HCT116 (cell line): ENCODE data around the gene LIN7B. TPM values are rescaled to one million over a fixed set of nuclear protein-coding genes. Genes with fewer than 3 reads are reported as not detected.

Experiments used
- ATAC-seq: fragments of 200-7000 bp; cut with Tn5 transposase; 2 replicates; pipeline ENCODE4 v1.9.1; 2020; ENCODE audit warnings: mild to moderate bottlenecking, moderate library complexity
- BruUV-seq: library from RNA; stranded (reverse); fragments of 400-500 nt; replicated peaks from 2 replicates; lab custom pipeline; 2021; lab: Mats Ljungman, UMichigan
- CTCF ChIA-PET: fragments of 300-600 bp; sonication (Branson Sonifier 250); formaldehyde crosslinking; loops from one replicate; lab custom pipeline; 2021; ENCODE audit warnings: antibody characterized with exemption; lab: Charles Lee
- POLR2A ChIA-PET: fragments of 300-600, 350-600 bp; sonication (Branson Sonifier 250); formaldehyde crosslinking; loops from one replicate; lab custom pipeline; 2021; ENCODE audit warnings: antibody characterized with exemption; lab: Charles Lee
- RAD21 ChIA-PET, 2 experiments: fragments of 300-600 bp; sonication (Branson Sonifier 250); formaldehyde crosslinking; loops; one replicate each; lab custom pipeline; 2023; ENCODE audit warnings: low total read pairs in 2 of 2; ENCODE audit not compliant: uncharacterized antibody in 2 of 2, unreplicated experiment in 2 of 2, low non-redundant PET in 1 of 2; lab: Charles Lee
- DNase-seq: peaks from one replicate; pipeline ENCODE4 v3.0.0-alpha.2; 2010; ENCODE audit warnings: low read depth, low spot score
- H2AFZ ChIP-seq: fragments of 200-600 bp; shearing (Covaris generic), sonication (generic); 2 replicates; pipeline ENCODE4 v1.6.1; 2017; ENCODE audit warnings: low read depth, mixed run types, mixed read lengths, antibody characterized with exemption, low read length; ENCODE audit not compliant: poor library complexity, severe bottlenecking
- H3K27ac ChIP-seq: 2 replicates; pipeline ENCODE4 v1.5.1; 2012; ENCODE audit warnings: low read depth, low read length
- H3K27me3 ChIP-seq: fragments of 200-600 bp; sonication (generic); 2 replicates; pipeline ENCODE4 v1.6.1; 2016; ENCODE audit warnings: mixed run types, low read length, mixed read lengths; ENCODE audit not compliant: insufficient read depth
- H3K36me3 ChIP-seq, 2 experiments: fragments of 200-500 bp in 1 of 2; fragments of 200-600 bp in 1 of 2; sonication (Bioruptor generic) in 1 of 2; sonication (generic) in 1 of 2; 2 replicates each; pipeline versions ENCODE4 v1.5.1 to v1.6.1; 2014 to 2016; ENCODE audit warnings: low read length in 2 of 2, inconsistent platforms in 1 of 2, mixed read lengths in 1 of 2, mixed run types in 1 of 2; ENCODE audit not compliant: insufficient read depth in 2 of 2, control insufficient read depth in 1 of 2
- H3K4me1 ChIP-seq, 2 experiments: fragments of 200-600 bp in 1 of 2; sonication (generic) in 1 of 2; 2 replicates each; pipeline versions ENCODE4 v1.5.1 to v1.6.1; 2012 to 2017; ENCODE audit warnings: low read length in 2 of 2, inconsistent platforms in 1 of 2, mild to moderate bottlenecking in 1 of 2, mixed read lengths in 1 of 2, mixed run types in 1 of 2, moderate library complexity in 1 of 2; ENCODE audit not compliant: insufficient read depth in 2 of 2, control insufficient read depth in 1 of 2
- H3K4me2 ChIP-seq: fragments of 200-600 bp; sonication (generic); 2 replicates; pipeline ENCODE4 v1.6.1; 2017; ENCODE audit warnings: mixed run types, low read length, mixed read lengths
- H3K4me3 ChIP-seq, 2 experiments: fragments of 200-600 bp in 1 of 2; sonication (generic) in 1 of 2; replicated peaks in 1 of 2; 2 replicates each; pipeline ENCODE4 v1.5.1; 2011 to 2016; ENCODE audit warnings: low read length in 2 of 2, control low read depth in 1 of 2, low read depth in 1 of 2, mild to moderate bottlenecking in 1 of 2, mixed read lengths in 1 of 2, mixed run types in 1 of 2
- H3K79me2 ChIP-seq: fragments of 200-600 bp; sonication (generic); 2 replicates; pipeline ENCODE4 v1.6.1; 2017; ENCODE audit warnings: mild to moderate bottlenecking, mixed run types, low read length, moderate library complexity, mixed read lengths; ENCODE audit not compliant: insufficient read depth
- H3K9ac ChIP-seq: fragments of 200-600 bp; sonication (generic); 2 replicates; pipeline ENCODE4 v1.6.1; 2016; ENCODE audit warnings: low read length, mixed read lengths
- H3K9me2 ChIP-seq: fragments of 200-600 bp; sonication (generic), shearing (Covaris generic); 2 replicates; pipeline ENCODE4 v1.6.1; 2017; ENCODE audit warnings: mixed run types, mild to moderate bottlenecking, moderate library complexity; ENCODE audit not compliant: insufficient read depth
- H3K9me3 ChIP-seq, 2 experiments: fragments of 200-500 bp in 1 of 2; fragments of 200-600 bp in 1 of 2; sonication (Bioruptor generic) in 1 of 2; sonication (generic) in 1 of 2; 2 replicates each; pipeline ENCODE4 v1.6.1; 2014 to 2017; ENCODE audit warnings: low read length in 2 of 2, mixed read lengths in 2 of 2, inconsistent platforms in 1 of 2, low read depth in 1 of 2, mild to moderate bottlenecking in 1 of 2, mixed run types in 1 of 2, moderate library complexity in 1 of 2; ENCODE audit not compliant: control insufficient read depth in 1 of 2, insufficient read depth in 1 of 2
- H4K20me1 ChIP-seq: fragments of 200-600 bp; sonication (generic), shearing (Covaris generic); 2 replicates; pipeline ENCODE4 v1.6.1; 2017; ENCODE audit warnings: mixed run types, mild to moderate bottlenecking, moderate library complexity; ENCODE audit not compliant: insufficient read depth
- CBX3 ChIP-seq: IDR thresholded peaks from 2 replicates; pipeline ENCODE4 v1.6.1; 2012; ENCODE audit warnings: low read depth
- CEBPB ChIP-seq: IDR thresholded peaks from 2 replicates; pipeline ENCODE4 v1.6.1; 2012; ENCODE audit warnings: low read depth
- EGR1 ChIP-seq: IDR thresholded peaks from 2 replicates; pipeline ENCODE4 v1.6.1; 2012; ENCODE audit warnings: low read depth
- EZH2phosphoT487 ChIP-seq: fragments of 200-600 bp; IDR thresholded peaks from 2 replicates; pipeline ENCODE4 v1.6.1; 2018; ENCODE audit warnings: antibody characterized with exemption, borderline replicate concordance
- MAX ChIP-seq: IDR thresholded peaks from 2 replicates; pipeline ENCODE4 v1.6.1; 2012
- POLR2A ChIP-seq: IDR thresholded peaks from 2 replicates; pipeline ENCODE4 v1.7.0; 2011; ENCODE audit warnings: borderline replicate concordance; ENCODE audit not compliant: insufficient read depth, insufficient read length; ENCODE audit errors: extremely low read depth
- POLR2AphosphoS5 ChIP-seq: IDR thresholded peaks from 2 replicates; pipeline ENCODE4 v1.6.1; 2011; ENCODE audit warnings: mild to moderate bottlenecking, low read depth, low read length, moderate library complexity
- YY1 ChIP-seq: IDR thresholded peaks from 2 replicates; pipeline ENCODE4 v1.6.1; 2011; ENCODE audit warnings: low read length, low read depth, moderate library complexity, mild to moderate bottlenecking; ENCODE audit not compliant: insufficient replicate concordance; ENCODE audit errors: extremely low read depth
- intact Hi-C: fragments of 100-400 bp; cut with micrococcal nuclease; formaldehyde crosslinking; loops from 2 replicates; pipeline ENCODE4 v1.10.0; 2022
- total RNA-seq: library from RNA; stranded (reverse); gene quantifications from one replicate; pipeline ENCODE4 v1.2.1, GENCODE V29; 2021; ENCODE audit not compliant: unreplicated experiment
- TF ChIP-seq, protein P1 (sequence below), 3 experiments: fragments of 200-600 bp in 1 of 3; sonication (generic) in 1 of 3; IDR thresholded peaks in 2 of 3; conservative IDR thresholded peaks in 1 of 3; 2 replicates each; pipeline ENCODE4 v1.5.1; 2012 to 2017; ENCODE audit warnings: low read depth in 2 of 3, low read length in 2 of 3, antibody characterized with exemption in 1 of 3, borderline replicate concordance in 1 of 3, control low read depth in 1 of 3, mild to moderate bottlenecking in 1 of 3, mixed read lengths in 1 of 3, mixed run types in 1 of 3, moderate library complexity in 1 of 3; ENCODE audit not compliant: insufficient read depth in 1 of 3

Gene LIN7B
- total RNA-seq, 1 experiment from 2014 or later, result 7.2 TPM

DNA sequence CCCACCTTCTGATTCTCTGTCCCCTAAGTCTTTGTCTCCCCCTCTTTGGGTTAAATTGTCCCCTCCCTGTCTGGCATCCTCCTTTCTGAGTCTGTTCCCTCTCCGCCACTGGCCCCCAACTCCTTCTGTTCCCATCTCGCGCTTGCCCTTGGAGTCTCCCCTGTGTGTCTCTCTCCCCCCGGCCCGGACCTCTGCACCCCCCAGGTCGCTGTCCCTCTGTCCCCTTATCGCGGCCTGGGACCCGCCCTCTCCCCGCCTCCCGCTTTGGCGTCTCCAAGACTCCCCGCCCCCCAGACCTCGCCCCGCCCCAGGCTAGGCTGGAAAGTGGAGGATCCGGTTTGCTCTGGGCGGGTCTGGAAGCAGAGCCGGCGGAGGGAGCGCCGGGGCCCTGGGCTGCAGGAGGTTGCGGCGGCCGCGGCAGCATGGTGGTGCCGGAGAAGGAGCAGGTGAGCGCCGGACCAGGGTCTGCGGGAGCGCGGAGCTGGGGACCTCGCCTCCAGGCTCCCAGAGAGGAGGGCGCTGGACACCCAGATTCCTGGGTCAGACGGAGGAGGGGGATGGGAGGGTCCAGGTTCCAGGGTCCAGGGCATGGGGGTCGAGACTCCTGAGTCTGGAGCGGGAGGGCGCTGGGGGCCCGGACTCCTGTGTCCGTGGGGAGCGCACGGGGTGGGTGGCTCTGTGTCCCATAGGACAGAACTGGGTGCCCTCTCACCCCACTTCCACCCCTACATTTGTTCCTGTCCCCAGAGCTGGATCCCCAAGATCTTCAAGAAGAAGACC lies 43.5 kb downstream of the LIN7B start, which contains the start of gene TRPM4:
Gene TRPM4 (plus strand): TSS at position 348 of the 780 bp plus-strand sequence. CDS start 75 bp downstream, at position 423.
- no peaks in the 10 kb centered on the region for H3K9me3 ChIP-seq
- H3K4me3 ChIP-seq, result peak within 1 kb of the TSS; percentile 96 to 97
- ChIA-PET RAD21 (no interaction called here), POLR2A (no interaction called here), CTCF (interaction anchor here (1.5 kb wide), 1 partner anchor 41 kb away, joined by 5 read pairs; no protein-coding TSS in a partner anchor)
- H2AFZ ChIP-seq, result no peak within 1 kb of the TSS
- DNase-seq, result peak; percentile 62
- intact Hi-C loops, result loop anchor here (2.0 kb wide), 1 partner anchor 41 kb away; no protein-coding TSS in a partner anchor
- H3K27ac ChIP-seq, result peak within 1 kb of the TSS; percentile 90
- no peaks in the 10 kb centered on the region for H3K9me2 ChIP-seq
- H3K4me2 ChIP-seq, result peak within 1 kb of the TSS; percentile 97
- no peaks in the 10 kb centered on the region for H3K27me3 ChIP-seq
- H3K79me2 ChIP-seq, result peaks cover 13% of the 10 kb centered on the region
- H4K20me1 ChIP-seq, result no peaks in the 10 kb centered on the region
- BruUV-seq, result no TSS peak
- peak; percentile 95 for ATAC-seq
- peak within 1 kb of the TSS; percentile 99 for H3K9ac ChIP-seq
- peak; percentile 16; the same call in 1 of the 2 replicates for TF ChIP-seq MAX
- no peak for TF ChIP-seq EGR1
- peak; percentile 55 for TF ChIP-seq YY1
- peak; percentile 94 for TF ChIP-seq POLR2AphosphoS5
- TF ChIP-seq CBX3, result no peak
- TF ChIP-seq EZH2phosphoT487, result no peak
- peak; percentile 61 for TF ChIP-seq POLR2A
- no peak for TF ChIP-seq CEBPB
- TF ChIP-seq, protein P1, sequence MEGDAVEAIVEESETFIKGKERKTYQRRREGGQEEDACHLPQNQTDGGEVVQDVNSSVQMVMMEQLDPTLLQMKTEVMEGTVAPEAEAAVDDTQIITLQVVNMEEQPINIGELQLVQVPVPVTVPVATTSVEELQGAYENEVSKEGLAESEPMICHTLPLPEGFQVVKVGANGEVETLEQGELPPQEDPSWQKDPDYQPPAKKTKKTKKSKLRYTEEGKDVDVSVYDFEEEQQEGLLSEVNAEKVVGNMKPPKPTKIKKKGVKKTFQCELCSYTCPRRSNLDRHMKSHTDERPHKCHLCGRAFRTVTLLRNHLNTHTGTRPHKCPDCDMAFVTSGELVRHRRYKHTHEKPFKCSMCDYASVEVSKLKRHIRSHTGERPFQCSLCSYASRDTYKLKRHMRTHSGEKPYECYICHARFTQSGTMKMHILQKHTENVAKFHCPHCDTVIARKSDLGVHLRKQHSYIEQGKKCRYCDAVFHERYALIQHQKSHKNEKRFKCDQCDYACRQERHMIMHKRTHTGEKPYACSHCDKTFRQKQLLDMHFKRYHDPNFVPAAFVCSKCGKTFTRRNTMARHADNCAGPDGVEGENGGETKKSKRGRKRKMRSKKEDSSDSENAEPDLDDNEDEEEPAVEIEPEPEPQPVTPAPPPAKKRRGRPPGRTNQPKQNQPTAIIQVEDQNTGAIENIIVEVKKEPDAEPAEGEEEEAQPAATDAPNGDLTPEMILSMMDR (IDR thresholded peaks at IDR 0.05 in 2 of 3, conservative IDR thresholded peaks at IDR 0.05 in 1 of 3; ENCODE audit: borderline replicate concordance in 1 of 3, insufficient read depth in 1 of 3, low read depth in 2 of 3, low read length in 2 of 3), result no peak
- H3K36me3 ChIP-seq, result no peaks in the 10 kb centered on the region
- H3K4me1 ChIP-seq, result peaks cover 9 to 24% of the 10 kb centered on the region in 2 experiments
